K562 (cell line): ENCODE measurements around the gene SNX19. TPM values are rescaled to one million over a fixed set of nuclear protein-coding genes. Genes with fewer than 3 reads are reported as not detected.

Source experiments
- ATF3 ChIP-seq, 2 experiments: fragments of 450-650 bp in 1 of 2; sonication (generic) in 1 of 2; formaldehyde crosslinking in 1 of 2; IDR thresholded peaks in 1 of 2; conservative IDR thresholded peaks in 1 of 2; 2 replicates each; pipeline versions ENCODE4 v1.6.1 to v1.8.1; 2016 to 2023; ENCODE audit warnings: mild to moderate bottlenecking in 2 of 2, moderate library complexity in 2 of 2, inconsistent platforms in 1 of 2, missing genetic modification reagents in 1 of 2
- CREB3L1 ChIP-seq: fragments of 450-650 bp; IDR thresholded peaks from 2 replicates; pipeline ENCODE4 v1.6.1; 2014; ENCODE audit warnings: low read depth, mild to moderate bottlenecking, moderate library complexity, borderline replicate concordance
- CTBP1 ChIP-seq: fragments of 450-650 bp; IDR thresholded peaks from 2 replicates; pipeline ENCODE4 v1.6.1; 2016; ENCODE audit warnings: borderline replicate concordance
- E2F4 ChIP-seq: sonication (generic); formaldehyde crosslinking; IDR thresholded peaks from 2 replicates; pipeline ENCODE4 v1.8.0; 2022; ENCODE audit warnings: mild to moderate bottlenecking, low read depth, missing genetic modification reagents
- FOXM1 ChIP-seq, 2 experiments: fragments of 450-650 bp in 1 of 2; sonication (generic) in 1 of 2; formaldehyde crosslinking in 1 of 2; IDR thresholded peaks; 2 replicates each; pipeline versions ENCODE4 v1.6.1 to v1.9.0; 2017 to 2022; ENCODE audit warnings: low read depth in 2 of 2, mild to moderate bottlenecking in 2 of 2, missing genetic modification reagents in 1 of 2, moderate library complexity in 1 of 2
- HDAC1 ChIP-seq, 2 experiments: fragments of 450-650 bp; IDR thresholded peaks; 2 replicates each; pipeline ENCODE4 v1.6.1; 2016 to 2017; ENCODE audit warnings: inconsistent platforms in 1 of 2, mild to moderate bottlenecking in 1 of 2, moderate library complexity in 1 of 2
- PCBP1 ChIP-seq: fragments of 200-400 bp; formaldehyde crosslinking; IDR thresholded peaks from 2 replicates; pipeline ENCODE4 v1.6.1; 2018; ENCODE audit warnings: mild to moderate bottlenecking, low read depth, low read length; ENCODE audit not compliant: poor library complexity, severe bottlenecking
- PHF20 ChIP-seq: fragments of 450-650 bp; IDR thresholded peaks from 2 replicates; pipeline ENCODE4 v1.6.1; 2018; ENCODE audit not compliant: partially characterized antibody
- SIN3A ChIP-seq, 2 experiments: fragments of 150-350 bp in 1 of 2; IDR thresholded peaks; 2 replicates each; pipeline ENCODE4 v1.6.1; 2011 to 2016; ENCODE audit warnings: borderline replicate concordance in 2 of 2, low read depth in 2 of 2, low read length in 2 of 2, mild to moderate bottlenecking in 2 of 2, moderate library complexity in 2 of 2; ENCODE audit not compliant: control insufficient read depth in 1 of 2
- SPI1 ChIP-seq: IDR thresholded peaks from 2 replicates; pipeline ENCODE4 v1.6.1; 2011; ENCODE audit warnings: low read depth, low read length, control low read depth, borderline replicate concordance
- ZBTB33 ChIP-seq: sonication (generic); formaldehyde crosslinking; IDR thresholded peaks from 2 replicates; pipeline ENCODE4 v1.8.1; 2023; ENCODE audit warnings: mild to moderate bottlenecking, missing genetic modification reagents
- ZKSCAN1 ChIP-seq: fragments of 150-350 bp; IDR thresholded peaks from 2 replicates; pipeline ENCODE4 v1.6.1; 2016; ENCODE audit warnings: low read depth, low read length
- ZNF175 ChIP-seq: fragments of 200-800 bp; sonication (Bioruptor generic); IDR thresholded peaks from 2 replicates; pipeline ENCODE4 v1.6.1; 2016; ENCODE audit warnings: low read depth, mild to moderate bottlenecking, missing genetic modification characterization, missing compliant biosample characterization
- ZNF232 ChIP-seq: sonication (generic); formaldehyde crosslinking; IDR thresholded peaks from 2 replicates; pipeline ENCODE4 v1.8.0; 2022; ENCODE audit warnings: mild to moderate bottlenecking, missing genetic modification reagents
- ZNF24 ChIP-seq: fragments of 450-650 bp; IDR thresholded peaks from 2 replicates; pipeline ENCODE4 v1.6.1; 2016
- ZNF395 ChIP-seq: fragments of 200-800 bp; sonication (Bioruptor generic); IDR thresholded peaks from 2 replicates; pipeline ENCODE4 v1.6.1; 2017; ENCODE audit warnings: missing genetic modification characterization, missing compliant biosample characterization
- polyA plus RNA-seq, 8 experiments: library from polyadenylated mRNA; depleted of rRNA in 4 of 8; stranded (reverse) in 5 of 8; unstranded in 3 of 8; fragments of >200 nt; fragmentation: Nextera tagmentation in 2 of 8; fragmentation: Illumina TruSeq in 1 of 8; extraction: Ambion mirVana in 2 of 8; extraction: Trizol in 1 of 8; gene quantifications; 2 replicates each; pipeline versions ENCODE4 v1.2.1 to v1.2.3, GENCODE V29; 2011 to 2014; ENCODE audit warnings: inconsistent platforms in 1 of 8, missing spikeins in 1 of 8
- total RNA-seq, 7 experiments: library from RNA; depleted of rRNA in 6 of 7; stranded (reverse); fragments of >200 nt in 6 of 7; fragmentation: Illumina TruSeq in 2 of 7; extraction: Trizol in 2 of 7; gene quantifications; 2 replicates each; pipeline versions ENCODE4 v1.2.1 to v1.2.3, GENCODE V29; 2011 to 2021; ENCODE audit warnings: low replicate concordance in 1 of 7

Gene SNX19
- total and polyA plus RNA-seq, 9 of the 15 experiments (the other 6 are each of a cell fraction or from before 2014, with no cell fraction given): 2.2 to 31.3 (median 19.6) TPM

GRCh38 chr11:130916238-130916855 is at the start of gene SNX19 (continued):
- TF ChIP-seq E2F4 (CRISPR knock-in tag) (no peak), FOXM1 (IDR thresholded peaks at IDR 0.05; ENCODE audit: low read depth) (no peak), FOXM1 (CRISPR knock-in tag; IDR thresholded peaks at IDR 0.05; ENCODE audit: low read depth) (0 out of 2 replicates have a peak, but pooled peaks have one; percentile 55), ZNF175 (CRISPR knock-in tag) (peak; percentile 26; the same call in 1 of the 2 replicates), ZBTB33 (CRISPR knock-in tag) (0 out of 2 replicates have a peak, but pooled peaks have one; percentile 35), PHF20 (peak; percentile 99), HDAC1 (IDR thresholded peaks at IDR 0.05) (peak in 1 of 2 experiments; percentile 79; a peak in 2 of 4 replicates), CTBP1 (peak; percentile 89), SIN3A (IDR thresholded peaks at IDR 0.05; ENCODE audit: borderline replicate concordance in 2 of 2, control insufficient read depth in 1 of 2, low read depth in 2 of 2, low read length in 2 of 2) (peak; percentile 44 to 76; a peak in 2 of 4 replicates), PCBP1 (peak; percentile 76), ZNF24 (no peak), SPI1 (no peak), ZNF232 (CRISPR knock-in tag) (0 out of 2 replicates have a peak, but pooled peaks have one; percentile 73), ZNF395 (CRISPR knock-in tag) (peak; percentile 67; the same call in 1 of the 2 replicates), CREB3L1 (peak; percentile 85), ZKSCAN1 (0 out of 2 replicates have a peak, but pooled peaks have one; percentile 56), ATF3 (IDR thresholded peaks at IDR 0.05) (no peak), ATF3 (CRISPR knock-in tag; conservative IDR thresholded peaks at IDR 0.05) (peak; percentile 53; the same call in 1 of the 2 replicates)
